Erythroblast (primary cell): ENCODE measurements around the gene CUL1.

Experiments
- GATA1 ChIP-seq: IDR thresholded peaks from 2 replicates; pipeline ENCODE4 v1.6.1; 2011; ENCODE audit warnings: low read depth, mild to moderate bottlenecking, control low read depth, low read length, moderate library complexity
- POLR2A ChIP-seq: IDR thresholded peaks from 2 replicates; pipeline ENCODE4 v1.6.1; 2011; ENCODE audit warnings: mild to moderate bottlenecking, low read length

GRCh38 chr7:148819697-148820360, 121.1 kb downstream of the CUL1 start:
- no peak for TF ChIP-seq POLR2A
- no peak for TF ChIP-seq GATA1
